GF-D8 (cell line): ENCODE measurements around the gene RHOJ.
"Not testable (repeated sequence)": the region's sequence is repeated elsewhere in the genome, so short reads cannot be mapped to it uniquely, and the experiment has no call there.

Experiments used
- DNase-seq: peaks from one replicate; lab custom pipeline; 2025; lab: John Stamatoyannopoulos, UW

RHOJ gene

DNA sequence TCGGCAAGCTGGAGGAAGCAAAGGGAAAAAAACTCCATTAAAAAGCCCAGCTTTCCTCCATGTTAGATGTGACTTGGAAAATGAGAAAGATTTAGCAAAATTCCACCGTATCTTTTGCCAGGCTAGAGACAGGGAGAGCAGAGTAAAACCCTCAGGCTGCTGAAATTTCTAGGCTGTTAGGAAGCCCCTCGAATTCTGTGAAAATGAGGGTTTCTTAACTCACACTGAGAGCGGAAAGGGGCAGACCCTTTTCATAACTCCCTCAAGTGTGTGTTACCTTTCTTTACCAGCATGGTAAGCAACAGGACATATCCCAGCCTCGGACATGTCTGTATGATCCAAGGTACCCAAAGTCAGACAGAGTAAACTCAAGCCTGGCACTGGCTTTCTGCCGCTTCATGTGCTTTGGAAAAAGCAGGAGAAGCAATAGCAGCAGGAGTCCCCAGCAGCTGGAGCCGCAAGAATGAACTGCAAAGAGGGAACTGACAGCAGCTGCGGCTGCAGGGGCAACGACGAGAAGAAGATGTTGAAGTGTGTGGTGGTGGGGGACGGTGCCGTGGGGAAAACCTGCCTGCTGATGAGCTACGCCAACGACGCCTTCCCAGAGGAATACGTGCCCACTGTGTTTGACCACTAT lies at the start of gene RHOJ:
TSS of gene RHOJ (plus strand) at position 37 of the 637 bp plus-strand sequence. CDS start at position 464, 427 bp downstream.
- DNase-seq: no peak

DNA sequence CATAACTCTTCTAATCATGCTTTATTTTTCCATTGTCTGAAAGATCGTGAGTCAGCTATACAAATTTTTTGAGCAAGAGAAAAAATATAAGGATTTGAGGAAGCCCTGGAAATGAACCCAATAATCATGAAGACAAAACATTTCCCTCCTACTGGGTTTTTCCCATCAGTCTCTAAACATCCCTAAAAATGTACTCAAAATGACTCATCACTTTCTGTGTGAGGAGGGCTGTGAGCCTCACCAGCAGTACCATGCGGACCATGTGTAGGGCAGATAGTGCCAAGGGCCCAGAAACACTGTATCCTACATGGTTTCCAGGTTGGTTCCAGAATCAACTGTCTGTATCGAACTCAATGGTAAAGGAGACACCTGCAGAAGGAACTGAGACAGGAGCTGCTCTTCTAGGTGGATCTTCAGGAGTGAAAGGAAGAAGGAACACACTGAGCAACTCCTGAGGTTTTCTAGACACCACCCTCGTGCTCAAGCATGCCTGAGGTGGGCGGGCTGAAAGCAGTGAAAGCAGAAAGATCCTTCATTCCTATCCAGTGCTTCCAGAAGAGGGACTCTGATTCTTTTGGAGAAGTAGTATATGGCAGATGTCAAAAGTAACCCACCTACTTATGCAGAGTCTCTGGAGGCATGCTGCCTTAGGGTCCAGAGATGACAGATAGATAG lies 48.6 kb upstream of the RHOJ start:
- DNase-seq: no peak

DNA sequence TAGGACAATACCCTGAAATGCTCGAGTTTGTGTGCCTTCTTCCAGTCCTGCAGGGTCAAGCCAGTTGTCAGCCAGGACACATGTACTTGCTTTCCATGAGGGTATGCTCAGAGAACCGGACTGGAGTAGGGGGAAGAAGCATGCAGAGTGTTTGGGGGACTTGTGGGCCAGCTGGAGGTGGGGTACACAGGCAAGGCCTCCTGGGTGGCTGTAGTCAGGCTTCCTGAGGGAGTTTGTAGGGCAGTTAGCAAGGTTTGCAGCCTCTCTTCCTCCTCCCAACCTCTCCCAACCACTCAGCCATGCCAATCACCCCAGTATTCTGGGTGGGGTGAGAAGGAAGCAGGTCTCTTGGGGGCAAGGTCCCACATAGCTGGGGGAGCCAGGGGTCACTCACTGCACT lies 47.0 kb upstream of the RHOJ start:
- no peak for DNase-seq

DNA sequence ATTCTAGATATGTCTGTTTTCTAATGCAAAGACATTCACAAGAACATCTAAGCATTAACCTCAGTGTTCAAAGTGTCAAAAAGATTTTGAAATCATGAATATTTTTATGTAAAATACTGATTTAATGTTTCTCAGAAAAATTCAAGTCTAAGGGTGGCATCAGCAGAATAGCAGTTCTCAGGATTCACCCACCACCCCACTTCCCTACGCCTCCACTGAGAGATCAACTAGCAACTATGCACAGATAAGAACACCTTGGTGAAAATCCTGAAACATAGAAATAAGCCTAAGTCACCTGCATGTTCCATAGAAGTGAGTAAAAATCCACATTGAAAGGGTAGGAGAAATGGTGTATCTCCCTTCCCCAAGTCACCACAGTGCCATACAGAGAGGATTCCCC lies 40.9 kb upstream of the RHOJ start:
- DNase-seq: no peak

DNA sequence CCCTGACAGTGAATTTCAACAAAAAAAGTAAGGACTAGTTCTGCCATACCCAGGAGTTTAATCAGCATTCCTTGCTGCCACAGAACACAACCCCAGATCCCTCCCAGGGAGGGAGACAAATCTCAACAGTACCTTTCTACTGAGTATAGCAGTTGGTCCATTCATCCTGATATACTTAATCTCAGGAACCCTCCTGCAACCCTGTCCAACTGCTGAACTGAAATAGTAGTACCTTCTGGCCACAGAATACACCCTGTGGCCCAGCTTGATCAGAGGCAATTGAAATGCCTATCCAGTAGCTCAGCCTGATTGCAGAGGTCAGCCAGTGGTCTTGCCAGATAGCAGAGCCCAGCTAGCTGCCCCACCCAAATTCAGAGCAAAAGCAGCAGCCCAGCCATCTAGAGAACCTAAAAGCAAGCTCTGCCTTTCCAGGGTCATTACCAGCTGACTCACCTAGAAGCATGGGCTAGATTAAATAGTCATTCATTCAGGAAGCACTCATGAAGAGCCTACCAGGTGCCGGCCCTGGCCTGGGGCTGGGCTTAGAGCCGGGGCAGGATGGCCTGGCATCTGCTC lies 40.0 kb upstream of the RHOJ start:
- DNase-seq: no peak

DNA sequence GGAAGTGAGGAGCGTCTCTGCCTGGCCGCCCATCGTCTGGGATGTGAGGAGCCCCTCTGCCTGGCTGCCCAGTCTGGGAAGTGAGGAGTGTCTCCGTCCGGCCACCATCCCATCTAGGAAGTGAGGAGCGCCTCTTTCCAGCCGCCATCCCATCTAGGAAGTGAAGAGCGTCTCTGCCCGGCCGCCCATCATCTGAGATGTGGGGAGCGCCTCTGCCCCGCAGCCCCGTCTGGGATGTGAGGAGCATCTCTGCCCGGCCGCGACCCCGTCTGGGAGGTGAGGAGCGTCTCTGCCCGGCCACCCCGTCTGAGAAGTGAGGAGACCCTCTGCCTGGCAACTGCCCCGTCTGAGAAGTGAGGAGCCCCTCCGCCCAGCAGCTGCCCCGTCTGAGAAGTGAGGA lies 39.0 kb upstream of the RHOJ start:
- DNase-seq: not testable (repeated sequence)

DNA sequence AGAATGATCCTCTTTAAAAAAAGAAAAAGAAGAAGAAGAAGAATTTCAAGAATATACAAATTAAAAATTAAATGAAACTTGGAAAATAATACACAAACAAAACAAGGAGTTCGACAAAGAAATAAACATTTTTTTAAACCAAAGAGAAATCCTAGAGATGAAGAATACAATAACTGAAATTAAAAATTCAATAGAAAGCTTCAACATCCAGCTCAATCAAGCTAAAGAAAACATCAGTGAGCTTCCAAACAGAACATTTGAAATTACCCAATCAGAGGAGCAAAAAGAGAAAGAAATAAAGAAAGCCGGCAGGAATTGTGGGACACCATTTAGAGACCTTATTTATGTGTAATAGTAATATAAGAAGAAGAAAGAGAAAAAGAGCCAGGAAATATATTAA lies 37.2 kb upstream of the RHOJ start:
- no peak for DNase-seq

DNA sequence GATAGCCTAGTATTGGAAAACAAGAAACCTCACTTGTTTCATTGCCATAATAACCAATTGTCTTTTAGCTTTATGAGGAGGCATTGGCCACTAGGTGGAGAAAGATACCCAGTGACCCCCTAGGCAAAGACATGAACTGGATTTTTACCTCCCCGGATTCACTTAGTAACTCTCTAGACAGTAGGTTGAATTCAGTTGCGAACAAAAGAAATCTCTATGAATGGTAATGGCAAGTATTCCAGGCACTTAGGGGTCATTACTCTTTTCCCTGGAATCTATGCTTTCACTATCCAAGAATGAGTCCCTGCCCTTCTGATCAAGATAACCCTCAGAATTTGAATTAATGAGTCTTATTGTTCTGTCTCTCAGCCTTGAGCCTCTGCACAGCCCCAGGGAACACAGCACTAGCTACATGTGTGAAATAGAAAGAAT lies 29.5 kb upstream of the RHOJ start:
- DNase-seq: no peak

DNA sequence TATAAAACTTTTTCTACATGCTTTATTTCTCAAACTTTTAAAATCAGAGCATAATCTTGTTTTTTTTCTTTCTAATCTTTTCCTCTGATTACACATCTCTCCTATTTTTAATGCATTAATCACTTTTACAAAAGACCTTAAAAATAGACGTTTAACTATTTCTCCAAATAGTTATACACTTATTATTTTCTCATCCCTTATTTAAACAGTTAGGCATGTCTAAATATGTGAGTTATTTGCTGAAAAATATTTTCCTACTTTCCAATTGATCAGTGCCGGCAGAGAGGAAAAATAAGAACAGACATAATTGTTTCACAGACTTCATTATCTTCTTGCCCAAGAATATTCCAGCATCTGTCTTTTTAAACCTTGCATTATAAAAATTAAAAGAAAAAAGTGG lies 28.7 kb upstream of the RHOJ start:
- DNase-seq: no peak

DNA sequence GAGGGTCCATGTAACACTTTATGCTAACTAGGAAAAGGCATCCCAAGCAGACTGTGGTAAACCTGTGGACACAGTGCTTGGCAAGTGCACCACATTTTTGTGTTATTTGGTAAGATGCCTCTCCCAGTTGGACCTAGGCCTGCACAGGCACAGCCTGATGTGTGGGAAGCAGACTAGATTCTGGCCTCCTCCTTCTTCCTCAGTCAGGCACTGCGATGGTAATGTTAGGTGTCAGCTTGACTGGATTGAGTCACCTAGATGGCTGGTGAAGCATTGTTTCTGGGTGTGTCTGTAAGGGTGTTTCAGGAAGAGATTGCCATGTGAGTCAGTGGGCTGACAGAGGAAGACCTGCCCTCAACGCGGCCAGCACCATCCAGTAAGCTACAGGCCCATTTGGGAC lies 25.3 kb upstream of the RHOJ start:
- DNase-seq: no peak

DNA sequence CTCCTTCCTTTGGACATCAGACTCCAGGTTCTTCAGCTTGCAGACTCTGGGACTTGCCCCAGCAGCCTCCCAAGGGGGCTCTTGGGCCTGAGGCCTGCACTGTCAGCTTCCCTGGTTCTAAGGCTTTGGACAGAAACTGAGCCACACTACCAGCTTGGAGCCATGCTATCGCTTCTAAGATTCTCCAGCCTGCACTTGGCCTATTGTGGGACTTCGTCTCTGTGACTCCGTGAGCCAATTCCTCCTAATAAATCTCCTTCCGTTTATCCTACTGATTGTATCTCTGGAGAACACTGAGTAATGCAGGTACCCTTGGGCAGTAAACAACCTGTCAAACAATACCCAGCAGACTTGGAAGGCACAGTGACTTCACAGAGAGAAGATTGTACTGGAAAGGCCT lies 24.9 kb upstream of the RHOJ start:
- no peak for DNase-seq

DNA sequence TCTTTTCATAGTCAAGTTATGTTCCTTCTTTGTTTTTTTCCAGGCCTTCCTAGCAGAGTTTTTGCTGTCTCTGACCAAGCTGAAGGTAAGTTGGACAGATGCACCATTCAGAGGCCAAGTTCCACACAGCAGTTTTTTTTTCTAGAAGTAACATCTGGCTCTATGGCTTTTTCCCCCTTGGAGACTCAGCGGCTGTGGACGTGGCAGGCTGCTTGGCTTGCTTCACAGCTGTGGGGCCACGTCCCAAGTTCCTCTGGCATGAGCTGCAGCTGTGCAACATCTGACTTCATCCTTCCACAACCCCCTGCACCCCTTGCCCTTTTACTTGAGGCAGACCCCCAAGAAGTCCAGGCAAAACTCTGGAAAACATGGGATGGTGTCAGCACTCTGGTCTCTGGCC lies 24.2 kb upstream of the RHOJ start:
- no peak for DNase-seq

DNA sequence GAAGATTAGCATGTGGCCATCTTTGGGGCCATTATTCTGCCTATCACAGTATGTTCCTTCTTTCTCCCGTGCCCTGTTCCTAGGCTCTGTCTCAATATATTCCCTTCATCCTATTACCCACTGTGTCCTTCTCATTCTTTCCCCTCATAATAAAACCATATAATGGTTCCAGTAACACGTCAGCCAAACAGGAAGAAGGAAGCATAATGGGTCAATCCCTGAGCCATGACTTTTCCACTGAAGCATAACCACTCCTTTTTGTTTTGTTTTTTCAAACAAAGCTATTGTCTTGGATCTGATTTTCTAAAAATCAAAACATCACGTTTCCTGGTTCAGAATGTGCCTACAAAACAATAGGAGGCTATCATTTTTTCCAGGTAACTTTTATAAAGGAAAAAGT lies 21.3 kb upstream of the RHOJ start:
- no peak for DNase-seq

DNA sequence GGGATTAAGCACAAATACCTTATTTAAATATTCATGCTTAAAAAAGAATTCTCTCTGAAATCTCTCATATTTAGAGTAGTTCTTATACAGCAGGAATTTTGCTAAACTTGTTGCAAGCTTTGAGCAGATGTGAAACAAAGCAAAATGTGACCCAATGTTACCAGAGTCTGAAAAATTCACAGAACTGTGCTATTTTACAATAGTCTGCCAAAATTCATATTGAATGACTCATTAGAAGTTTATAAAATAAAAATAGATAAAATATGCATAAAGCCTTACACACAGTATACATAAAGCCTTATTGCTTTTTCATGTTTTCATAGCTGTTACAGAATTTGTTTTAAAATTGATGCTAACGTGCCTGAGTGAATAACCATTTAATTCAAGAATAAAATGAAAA lies 17.8 kb upstream of the RHOJ start:
- no peak for DNase-seq

DNA sequence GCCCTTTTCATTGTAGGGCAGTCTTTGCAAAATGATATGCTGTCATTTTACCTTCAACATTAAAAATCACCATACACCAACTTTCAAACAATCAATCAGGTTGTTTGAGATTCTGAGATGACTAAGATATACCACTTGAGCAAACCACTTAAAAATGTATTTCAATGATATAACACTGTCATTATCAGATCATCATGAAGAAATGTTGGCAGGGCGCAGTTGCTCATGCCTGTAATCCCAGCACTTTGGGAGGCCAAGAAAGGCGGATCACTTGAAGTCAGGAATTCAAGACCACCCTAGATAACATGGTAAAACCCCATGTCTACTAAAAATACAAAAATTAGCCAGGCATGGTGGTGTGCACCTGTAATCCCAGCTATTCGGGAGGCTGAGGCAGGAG lies 13.0 kb upstream of the RHOJ start:
- DNase-seq: no peak

DNA sequence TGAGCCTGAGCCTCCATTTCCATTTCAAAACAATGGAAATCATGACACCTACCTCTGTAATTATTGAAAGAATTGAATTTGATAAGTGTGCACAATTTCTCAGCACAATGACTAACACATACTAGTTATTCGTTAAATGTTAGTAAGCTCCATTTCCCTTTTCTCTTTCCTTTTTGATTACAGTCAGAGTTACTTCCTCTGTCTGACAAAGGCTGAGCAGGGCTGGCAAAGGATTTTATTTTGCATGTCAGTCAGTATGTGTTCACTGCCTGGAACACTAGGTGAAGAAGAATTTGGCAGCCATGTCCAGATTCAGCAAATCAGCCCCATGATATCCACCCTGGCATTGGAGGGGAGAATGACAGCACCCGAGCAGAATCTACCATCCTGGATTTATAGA lies 12.2 kb upstream of the RHOJ start:
- DNase-seq: no peak

DNA sequence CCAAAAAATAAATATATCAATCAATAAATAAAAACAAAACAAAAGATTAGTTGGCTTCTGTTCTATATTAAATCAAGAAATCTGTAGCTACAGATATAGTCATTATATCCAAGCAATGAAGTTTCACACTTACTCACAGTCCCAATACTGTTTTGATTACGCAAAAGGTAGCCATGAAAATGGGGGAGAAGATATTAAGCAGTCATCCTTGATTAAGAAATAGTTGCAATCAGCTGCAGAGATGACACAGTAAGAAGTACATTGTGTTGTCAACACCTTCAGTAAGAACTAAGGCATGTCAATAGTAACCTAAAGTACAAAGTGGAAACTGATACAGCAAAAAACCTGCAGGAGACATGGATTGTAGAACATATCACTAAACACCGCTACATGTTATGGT lies 11.0 kb upstream of the RHOJ start:
- DNase-seq: no peak

DNA sequence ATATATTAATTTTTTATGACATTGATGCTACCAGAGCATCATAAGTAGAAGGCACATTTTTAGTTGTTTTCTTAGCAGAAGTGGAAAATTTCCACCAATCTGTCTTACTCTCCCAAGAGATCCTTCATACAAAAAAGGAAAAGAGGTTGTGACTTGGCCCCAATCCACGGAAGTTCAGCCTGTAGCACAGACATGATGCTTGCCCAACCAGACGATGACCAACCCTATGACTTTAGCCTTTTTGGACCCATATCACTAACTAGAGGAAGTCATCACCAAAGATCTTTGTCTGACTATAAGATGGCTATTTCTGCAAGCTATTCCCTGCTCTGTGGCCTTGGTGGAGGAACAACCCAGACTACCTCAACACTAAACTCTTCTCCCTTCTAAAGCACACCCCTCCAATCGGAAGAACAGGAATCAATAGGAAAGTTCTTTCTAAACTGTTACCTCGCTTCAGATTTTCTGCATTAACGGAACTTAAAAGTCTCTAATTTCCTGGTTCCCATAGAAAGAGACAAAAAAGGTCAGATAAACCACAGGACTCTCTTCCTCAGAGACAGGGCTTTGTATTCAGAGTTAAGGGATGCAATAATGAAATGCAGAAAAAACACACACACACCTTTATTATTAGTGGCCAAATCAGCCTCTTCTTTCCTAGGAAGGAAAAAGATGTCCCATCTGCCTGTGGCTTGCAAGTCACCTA lies 4.1 kb upstream of the RHOJ start:
- DNase-seq: no peak

DNA sequence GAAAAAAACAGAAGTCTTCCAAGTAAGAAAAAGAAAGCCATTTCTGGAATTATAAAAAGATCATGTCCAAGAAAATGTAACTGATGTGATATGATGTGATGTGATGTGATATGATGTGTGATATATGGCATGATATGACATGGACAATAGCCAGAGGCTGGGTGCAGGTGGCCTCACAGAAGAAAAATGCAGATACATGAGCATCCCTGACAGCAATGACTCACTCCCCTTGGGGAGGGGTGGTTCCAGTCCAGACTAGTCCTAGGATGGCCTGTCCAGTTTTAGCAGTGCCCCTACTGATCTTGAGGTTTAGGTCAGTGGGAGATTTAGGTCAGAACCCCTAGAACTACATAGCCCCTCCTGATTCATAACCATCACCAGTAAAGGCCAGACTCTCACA lies 3.5 kb upstream of the RHOJ start:
- no peak for DNase-seq

DNA sequence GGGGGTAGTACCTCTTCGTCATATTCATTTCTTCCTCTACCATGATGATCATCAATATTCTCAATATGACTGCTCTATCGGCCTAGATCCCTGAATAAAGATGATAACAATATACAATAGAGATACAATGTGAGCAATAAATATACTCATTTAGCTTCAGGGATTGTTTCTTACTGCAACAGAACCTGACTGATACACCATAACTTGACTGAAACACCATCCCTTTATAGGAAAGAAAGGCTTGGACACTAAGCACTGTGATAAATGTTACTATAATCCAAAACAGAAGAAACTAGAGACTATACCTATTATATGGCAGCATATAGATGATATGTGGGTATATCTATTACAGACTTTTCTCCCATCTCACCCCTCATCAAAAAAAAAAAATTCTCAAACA lies 1.2 kb upstream of the RHOJ start:
- DNase-seq: no peak

DNA sequence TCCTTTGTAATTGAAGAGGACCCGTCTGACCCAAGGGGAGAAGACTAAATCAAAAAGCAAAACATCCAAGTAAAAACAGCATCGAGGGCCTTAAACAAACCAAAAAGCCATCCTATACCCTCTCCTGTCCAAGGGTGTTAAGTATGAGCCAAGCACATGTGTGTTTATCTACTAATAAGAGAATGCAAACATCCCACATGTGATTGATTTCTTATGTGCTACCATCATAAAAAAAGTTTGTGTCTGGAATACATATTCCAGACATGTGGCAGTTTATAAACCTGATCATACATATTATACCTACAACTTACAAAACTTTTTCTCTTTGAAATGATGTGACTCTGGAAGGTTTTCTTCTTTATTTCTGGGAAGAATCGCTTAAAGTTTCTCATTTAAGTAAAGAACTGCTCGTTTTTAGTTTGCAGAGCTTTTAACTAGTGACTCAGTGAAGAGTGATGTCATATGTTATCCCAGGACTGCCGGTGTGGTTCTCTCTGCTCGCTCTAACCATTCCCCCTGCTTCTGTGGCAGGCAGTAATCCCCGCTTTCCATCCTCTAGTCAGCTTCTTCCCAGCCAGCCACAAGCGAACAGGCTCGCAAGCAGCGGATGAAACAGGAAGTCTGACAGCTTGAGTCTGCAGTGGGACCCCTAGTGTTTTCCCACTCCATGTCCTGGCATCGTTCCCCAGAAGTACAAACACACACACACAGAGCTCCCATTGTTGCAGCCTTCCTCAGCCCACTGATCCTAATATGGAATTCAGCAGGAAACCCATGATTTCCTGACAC lies 431 bp upstream of the RHOJ start:
- no peak for DNase-seq

DNA sequence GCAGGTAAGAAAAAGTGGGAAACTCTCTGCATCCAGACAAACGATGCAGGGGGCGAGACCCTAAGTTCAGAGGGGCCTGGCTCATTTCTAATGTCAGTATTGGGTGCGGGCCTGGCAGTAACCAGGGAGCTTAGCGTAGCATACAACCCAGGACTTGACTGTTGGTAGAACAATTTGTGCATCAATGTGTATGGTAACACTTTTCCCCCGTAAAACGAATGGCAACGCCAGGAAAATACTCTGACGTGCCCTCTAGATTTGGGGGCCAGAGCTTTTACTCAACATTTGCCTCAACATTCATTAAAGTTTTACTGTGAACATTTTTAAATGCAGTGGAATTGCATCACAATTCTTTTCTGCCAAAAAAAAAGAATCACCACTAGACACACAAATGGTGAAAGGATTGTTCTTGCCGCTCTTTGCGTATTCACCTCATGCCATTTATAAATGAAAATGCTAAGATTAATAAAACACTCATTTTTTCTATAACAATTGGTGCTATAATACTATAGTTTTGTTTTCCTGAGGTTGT lies 867 bp downstream of the RHOJ start:
- no peak for DNase-seq
